A549 (cell line): ENCODE data around the gene AP2A2.

Experiments used
- CHD2 ChIP-seq: fragments of 150-350 bp; IDR thresholded peaks from 2 replicates; pipeline ENCODE4 v1.6.1; 2014; ENCODE audit warnings: low read length; ENCODE audit not compliant: partially characterized antibody
- CTCF ChIP-seq: fragments of >200 bp; sonication (Bioruptor Twin); formaldehyde crosslinking; IDR thresholded peaks from 3 replicates; pipeline ENCODE4 v1.5.1; 2016
- GATA3 ChIP-seq: IDR thresholded peaks from 2 replicates; pipeline ENCODE4 v1.6.1; 2012; ENCODE audit warnings: borderline replicate concordance
- JUNB ChIP-seq: fragments of >200 bp; sonication (Bioruptor Twin); formaldehyde crosslinking; IDR thresholded peaks from 2 replicates; pipeline ENCODE4 v1.6.1; 2016
- NR3C1 ChIP-seq: fragments of >200 bp; sonication (Bioruptor Twin); formaldehyde crosslinking; IDR thresholded peaks from 3 replicates; pipeline ENCODE4 v1.6.1; 2017
- POLR2A ChIP-seq: IDR thresholded peaks from 2 replicates; pipeline ENCODE4 v1.6.1; 2012; ENCODE audit warnings: mild to moderate bottlenecking, low read length
- RCOR1 ChIP-seq: fragments of 150-350 bp; IDR thresholded peaks from 2 replicates; pipeline ENCODE4 v1.6.1; 2014; ENCODE audit warnings: antibody characterized with exemption, low read length, low read depth
- TF ChIP-seq, protein P1 (sequence below): fragments of 250-450 bp; sonication (Bioruptor Pico); IDR thresholded peaks from 2 replicates; pipeline ENCODE4 v1.5.0; 2021; ENCODE audit warnings: mild to moderate bottlenecking, moderate library complexity, borderline replicate concordance

DNA sequence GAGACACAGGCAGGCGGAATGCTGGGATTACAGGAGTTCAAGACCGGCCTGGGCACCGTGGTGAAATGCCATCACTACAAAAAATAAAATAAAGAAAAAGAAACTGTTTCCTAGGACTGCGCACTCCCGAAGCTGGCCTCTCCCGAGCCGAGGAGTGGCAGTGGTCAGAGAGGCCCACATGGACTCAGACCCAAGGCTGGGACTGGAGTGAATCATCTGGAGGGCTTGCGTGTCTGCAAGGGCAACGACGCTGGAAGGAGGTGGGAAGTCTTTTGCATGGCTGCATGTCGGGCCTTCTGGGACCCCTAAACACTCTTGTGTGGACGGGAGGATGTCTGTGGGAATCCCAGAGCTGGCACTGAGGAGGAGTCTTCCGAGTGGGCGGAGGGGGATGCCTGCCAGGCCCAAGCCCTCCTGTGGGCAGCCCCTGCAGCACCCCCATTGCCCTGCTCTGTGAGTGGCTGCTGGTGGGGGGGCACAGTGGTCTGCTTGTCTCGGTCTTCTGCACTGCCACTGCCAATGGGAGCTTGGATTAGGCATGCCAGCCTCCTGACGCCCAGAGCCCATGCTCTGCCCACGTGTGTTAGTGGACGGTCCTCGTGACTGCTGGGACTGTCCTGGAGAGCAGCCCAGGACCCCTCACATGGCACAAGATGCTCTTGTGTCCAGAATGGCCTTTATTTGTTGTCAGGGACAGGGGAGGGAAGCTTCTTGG is 1.8 kb upstream of the AP2A2 start:
- TF ChIP-seq RCOR1 (no peak), CTCF (no peak), NR3C1 (no peak), JUNB (no peak), GATA3 (no peak), CHD2 (no peak), POLR2A (no peak)
- TF ChIP-seq, protein P1, sequence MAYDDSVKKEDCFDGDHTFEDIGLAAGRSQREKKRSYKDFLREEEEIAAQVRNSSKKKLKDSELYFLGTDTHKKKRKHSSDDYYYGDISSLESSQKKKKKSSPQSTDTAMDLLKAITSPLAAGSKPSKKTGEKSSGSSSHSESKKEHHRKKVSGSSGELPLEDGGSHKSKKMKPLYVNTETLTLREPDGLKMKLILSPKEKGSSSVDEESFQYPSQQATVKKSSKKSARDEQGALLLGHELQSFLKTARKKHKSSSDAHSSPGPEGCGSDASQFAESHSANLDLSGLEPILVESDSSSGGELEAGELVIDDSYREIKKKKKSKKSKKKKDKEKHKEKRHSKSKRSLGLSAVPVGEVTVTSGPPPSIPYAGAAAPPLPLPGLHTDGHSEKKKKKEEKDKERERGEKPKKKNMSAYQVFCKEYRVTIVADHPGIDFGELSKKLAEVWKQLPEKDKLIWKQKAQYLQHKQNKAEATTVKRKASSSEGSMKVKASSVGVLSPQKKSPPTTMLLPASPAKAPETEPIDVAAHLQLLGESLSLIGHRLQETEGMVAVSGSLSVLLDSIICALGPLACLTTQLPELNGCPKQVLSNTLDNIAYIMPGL (CRISPR knock-in tag): no peak
